Progenitor cell of endocrine pancreas (in vitro differentiated cells): ENCODE data around the gene TLE5. TPM values are rescaled to one million over a fixed set of nuclear protein-coding genes. Genes with fewer than 3 reads are reported as not detected.

Source experiments
- DNase-seq: peaks from one replicate; pipeline ENCODE4 v3.0.0; 2021; ENCODE audit warnings: low spot score; ENCODE audit not compliant: unreplicated experiment
- H3K27ac Mint-ChIP-seq: 2 replicates; pipeline ENCODE4 v1.8.0; 2021; ENCODE audit warnings: mild to moderate bottlenecking, moderate library complexity, mixed read lengths
- H3K27me3 Mint-ChIP-seq: 2 replicates; pipeline ENCODE4 v1.8.0; 2021; ENCODE audit warnings: mixed read lengths
- H3K36me3 Mint-ChIP-seq: 2 replicates; pipeline ENCODE4 v1.8.0; 2022; ENCODE audit warnings: mixed read lengths; ENCODE audit not compliant: insufficient read depth
- H3K4me1 Mint-ChIP-seq: 2 replicates; pipeline ENCODE4 v1.8.0; 2021; ENCODE audit warnings: low read depth, mixed read lengths
- H3K4me3 Mint-ChIP-seq: 2 replicates; pipeline ENCODE4 v1.8.0; 2021; ENCODE audit warnings: low read depth, mild to moderate bottlenecking, moderate library complexity, mixed read lengths
- H3K9me3 Mint-ChIP-seq: 2 replicates; pipeline ENCODE4 v1.8.0; 2021; ENCODE audit warnings: low read depth, mixed read lengths
- CTCF ChIP-seq: fragments of 200-600 bp; sonication (generic); IDR thresholded peaks from one replicate; pipeline ENCODE4 v1.5.0; 2021; ENCODE audit warnings: antibody characterized with exemption, mild to moderate bottlenecking; ENCODE audit not compliant: unreplicated experiment
- total RNA-seq: library from RNA; stranded (reverse); gene quantifications from 2 replicates; pipeline ENCODE4 v1.2.1, GENCODE V29; 2021

The TLE5 gene
- total RNA-seq, 1 donor from 2014 or later, result 507 TPM

- H3K36me3 Mint-ChIP-seq, result no peaks in the 10 kb centered on the region
Measured at GRCh38 chr19:3034656-3035541, 27.4 kb downstream of the TLE5 start.

GRCh38 chr19:3034406-3034655 lies 28.0 kb downstream of the TLE5 start:
- H3K36me3 Mint-ChIP-seq, result no peaks in the 10 kb centered on the region
- H3K9me3 Mint-ChIP-seq, result no peaks in the 10 kb centered on the region
- no peak for DNase-seq
- no peaks in the 10 kb centered on the region for H3K27me3 Mint-ChIP-seq
- TF ChIP-seq CTCF, result no peak
- H3K27ac Mint-ChIP-seq, result peak overlapping the region; percentile 98
- peak overlapping the region; percentile 83 for H3K4me3 Mint-ChIP-seq
- peaks cover 34% of the 10 kb centered on the region for H3K4me1 Mint-ChIP-seq

More at GRCh38 chr19:3034656-3035541, 27.4 kb downstream of the TLE5 start:
- H3K27me3 Mint-ChIP-seq, result no peaks in the 10 kb centered on the region
- H3K9me3 Mint-ChIP-seq, result no peaks in the 10 kb centered on the region
- DNase-seq, result no peak
- peak overlapping the region; percentile 98 for H3K27ac Mint-ChIP-seq
- TF ChIP-seq CTCF, result no peak
- H3K4me3 Mint-ChIP-seq, result peak overlapping the region; percentile 83
- H3K4me1 Mint-ChIP-seq, result peaks cover 38% of the 10 kb centered on the region

- H3K4me3 Mint-ChIP-seq, result peak overlapping the region; percentile 83
Measured at GRCh38 chr19:3033595-3034405, 28.5 kb downstream of the TLE5 start.

GRCh38 chr19:3031607-3031867 lies 30.8 kb downstream of the TLE5 start:
- H3K4me1 Mint-ChIP-seq, result peaks cover 37% of the 10 kb centered on the region
- peak overlapping the region; percentile 77 for H3K27ac Mint-ChIP-seq
- no peak for TF ChIP-seq CTCF
- DNase-seq, result no peak
- H3K9me3 Mint-ChIP-seq, result no peaks in the 10 kb centered on the region
- H3K36me3 Mint-ChIP-seq, result no peaks in the 10 kb centered on the region
- H3K27me3 Mint-ChIP-seq, result no peaks in the 10 kb centered on the region
- H3K4me3 Mint-ChIP-seq, result peak overlapping the region; percentile 25

More at GRCh38 chr19:3033595-3034405, 28.5 kb downstream of the TLE5 start:
- H3K27ac Mint-ChIP-seq, result peak overlapping the region; percentile 98
- no peak for TF ChIP-seq CTCF
- peaks cover 34% of the 10 kb centered on the region for H3K4me1 Mint-ChIP-seq
- H3K9me3 Mint-ChIP-seq, result no peaks in the 10 kb centered on the region
- no peaks in the 10 kb centered on the region for H3K36me3 Mint-ChIP-seq
- H3K27me3 Mint-ChIP-seq, result no peaks in the 10 kb centered on the region
- DNase-seq, result no peak

GRCh38 chr19:3029065-3029923 lies 33.0 kb downstream of the TLE5 start, which contains the start of gene TLE2:
Gene TLE2, minus strand, starts transcription at chr19:3029280. Its CDS starts 376 bp downstream, at chr19:3028904.
- peaks cover 37% of the 10 kb centered on the region for H3K4me1 Mint-ChIP-seq
- H3K36me3 Mint-ChIP-seq, result no peaks in the 10 kb centered on the region
- H3K4me3 Mint-ChIP-seq, result peak within 1 kb of the TSS; percentile 73
- no peaks in the 10 kb centered on the region for H3K9me3 Mint-ChIP-seq
- TF ChIP-seq CTCF, result no peak
- H3K27me3 Mint-ChIP-seq, result no peaks in the 10 kb centered on the region
- H3K27ac Mint-ChIP-seq, result peak within 1 kb of the TSS; percentile 84
- DNase-seq, result no peak
